B cell (primary cell): Measurements from ENCODE around the gene SEMA6C. TPM values are rescaled to one million over a fixed set of nuclear protein-coding genes. Genes with fewer than 3 reads are reported as not detected.

Experiments used
- ATAC-seq: fragments of 200-7000 bp; cut with Tn5 transposase; one replicate; pipeline ENCODE4 v1.10.0; 2021; ENCODE audit warnings: low read depth, mild to moderate bottlenecking, moderate number of reproducible peaks, moderate library complexity
- CTCF ChIA-PET: fragments of 350-600 bp; sonication (Branson Sonifier 250); formaldehyde crosslinking; loops from one replicate; lab custom pipeline; 2021; ENCODE audit warnings: antibody characterized with exemption, inconsistent platforms; lab: Charles Lee
- POLR2A ChIA-PET: fragments of 350-600 bp; sonication (Branson Sonifier 250); formaldehyde crosslinking; loops from one replicate; lab custom pipeline; 2021; ENCODE audit warnings: antibody characterized with exemption; lab: Charles Lee
- DNase-seq: peaks from one replicate; pipeline ENCODE4 v3.0.0; 2013
- H2AFZ ChIP-seq: 2 replicates; pipeline ENCODE4 v1.6.1; 2012; ENCODE audit warnings: mild to moderate bottlenecking, low read depth, low read length; ENCODE audit not compliant: insufficient read depth, poor library complexity, severe bottlenecking
- H3K27ac ChIP-seq, 2 donors: 1 replicate in 1 of 2; 2 replicates in 1 of 2; pipeline ENCODE4 v1.5.1; 2012 to 2013; ENCODE audit warnings: low read length in 2 of 2, mild to moderate bottlenecking in 2 of 2, moderate library complexity in 1 of 2
- H3K27me3 ChIP-seq, 4 experiments: fragments of 200-600 bp in 1 of 4; sonication (generic) in 1 of 4; replicated peaks in 1 of 4; 1 replicate in 2 of 4; 2 replicates in 2 of 4; pipeline versions ENCODE4 v1.6.1 to v1.7.0; 2013 to 2016; ENCODE audit warnings: low read length in 3 of 4, mild to moderate bottlenecking in 2 of 4, mixed read lengths in 1 of 4, moderate library complexity in 1 of 4; ENCODE audit not compliant: insufficient read depth in 4 of 4, control insufficient read depth in 3 of 4; ENCODE audit errors: control extremely low read depth in 1 of 4
- H3K36me3 ChIP-seq, 2 experiments: replicated peaks in 1 of 2; 1 replicate in 1 of 2; 2 replicates in 1 of 2; pipeline versions ENCODE4 v1.6.1 to v1.7.1; 2013; ENCODE audit warnings: low read length in 1 of 2; ENCODE audit not compliant: insufficient read depth in 2 of 2, control insufficient read depth in 1 of 2; ENCODE audit errors: control extremely low read depth in 1 of 2, extremely low read depth in 1 of 2
- H3K4me1 ChIP-seq, 2 donors: fragments of 200-600 bp in 1 of 2; sonication (generic) in 1 of 2; 1 replicate in 1 of 2; 2 replicates in 1 of 2; pipeline versions ENCODE4 v1.5.1 to v1.6.1; 2013 to 2017; ENCODE audit warnings: low read length in 2 of 2; ENCODE audit not compliant: control insufficient read depth in 2 of 2, insufficient read depth in 2 of 2
- H3K4me2 ChIP-seq: replicated peaks from 2 replicates; pipeline ENCODE3; 2012; ENCODE audit warnings: mild to moderate bottlenecking, low read depth, low read length; ENCODE audit not compliant: poor library complexity, severe bottlenecking
- H3K4me3 ChIP-seq, 5 experiments: fragments of 200-600 bp in 1 of 5; sonication (generic) in 1 of 5; 1 replicate in 3 of 5; 2 replicates in 2 of 5; pipeline versions ENCODE4 v1.5.1 to v1.7.0; 2011 to 2016; ENCODE audit warnings: low read length in 4 of 5, mild to moderate bottlenecking in 4 of 5, low read depth in 2 of 5, control low read depth in 1 of 5, moderate library complexity in 1 of 5; ENCODE audit not compliant: insufficient read depth in 1 of 5; ENCODE audit errors: control extremely low read depth in 1 of 5, extremely low read depth in 1 of 5
- H3K79me2 ChIP-seq: fragments of 200-600 bp; sonication (generic); one replicate; pipeline ENCODE4 v1.6.0; 2016; ENCODE audit warnings: low read length; ENCODE audit not compliant: control insufficient read depth, insufficient read depth
- H3K9ac ChIP-seq: fragments of 200-600 bp; sonication (generic); 2 replicates; pipeline ENCODE4 v1.6.1; 2017; ENCODE audit warnings: mild to moderate bottlenecking, low read length, moderate library complexity
- H3K9me3 ChIP-seq, 3 donors: one replicate each; pipeline versions ENCODE4 v1.6.1 to v1.7.1; 2013; ENCODE audit warnings: low read length in 2 of 3; ENCODE audit not compliant: control insufficient read depth in 2 of 3, insufficient read depth in 1 of 3; ENCODE audit errors: control extremely low read depth in 1 of 3
- H4K20me1 ChIP-seq: 2 replicates; pipeline ENCODE4 v1.6.0; 2012; ENCODE audit warnings: mild to moderate bottlenecking, low read length; ENCODE audit not compliant: insufficient read depth, control insufficient read depth, poor library complexity, severe bottlenecking
- H3K27ac Mint-ChIP-seq: one replicate; pipeline ENCODE4 v1.8.0; 2021; ENCODE audit warnings: mixed read lengths
- H3K27me3 Mint-ChIP-seq: one replicate; pipeline ENCODE4 v1.8.0; 2021; ENCODE audit warnings: mixed read lengths
- H3K4me1 Mint-ChIP-seq: one replicate; pipeline ENCODE4 v1.8.0; 2021; ENCODE audit warnings: mixed read lengths
- H3K4me3 Mint-ChIP-seq: one replicate; pipeline ENCODE4 v1.8.0; 2021; ENCODE audit warnings: mixed read lengths
- H3K9me3 Mint-ChIP-seq: one replicate; pipeline ENCODE4 v1.8.0; 2022; ENCODE audit warnings: mixed read lengths; ENCODE audit not compliant: insufficient read depth
- EZH2 ChIP-seq: IDR thresholded peaks from 2 replicates; pipeline ENCODE4 v1.6.1; 2012; ENCODE audit warnings: borderline replicate concordance, low read depth, mild to moderate bottlenecking, moderate library complexity, low read length; ENCODE audit not compliant: insufficient read depth, poor library complexity, severe bottlenecking
- WGBS: methylation state at CpG from one replicate; pipeline ENCODE4 v1.1.5; 2013; ENCODE audit warnings: missing lambda C conversion rate; ENCODE audit not compliant: insufficient coverage; 5-methylcytosine and 5-hydroxymethylcytosine counted together
- intact Hi-C: fragments of 100-400 bp; cut with micrococcal nuclease; formaldehyde crosslinking; loops from one replicate; pipeline ENCODE4 v1.10.0; 2022
- polyA plus RNA-seq: library from polyadenylated mRNA; depleted of rRNA; stranded (reverse); fragments of >200 nt; gene quantifications from 2 replicates; pipeline ENCODE4 v1.2.3, GENCODE V29; 2012
- total RNA-seq, 2 donors: library from RNA; stranded (reverse); fragments of 120-200 nt in 1 of 2; gene quantifications; 1 replicate in 1 of 2; 2 replicates in 1 of 2; pipeline versions ENCODE4 v1.2.3 to v1.2.4, GENCODE V29; 2013 to 2022
- TF ChIP-seq, protein P1 (sequence below): fragments of 200-600 bp; IDR thresholded peaks from one replicate; pipeline ENCODE4 v1.8.0; 2022; ENCODE audit warnings: antibody characterized with exemption, mild to moderate bottlenecking

SEMA6C gene
- total and polyA plus RNA-seq, 2 donors (not counting 1 experiment from before 2014, with no cell fraction given): 0.86 to 1.3 TPM

DNA sequence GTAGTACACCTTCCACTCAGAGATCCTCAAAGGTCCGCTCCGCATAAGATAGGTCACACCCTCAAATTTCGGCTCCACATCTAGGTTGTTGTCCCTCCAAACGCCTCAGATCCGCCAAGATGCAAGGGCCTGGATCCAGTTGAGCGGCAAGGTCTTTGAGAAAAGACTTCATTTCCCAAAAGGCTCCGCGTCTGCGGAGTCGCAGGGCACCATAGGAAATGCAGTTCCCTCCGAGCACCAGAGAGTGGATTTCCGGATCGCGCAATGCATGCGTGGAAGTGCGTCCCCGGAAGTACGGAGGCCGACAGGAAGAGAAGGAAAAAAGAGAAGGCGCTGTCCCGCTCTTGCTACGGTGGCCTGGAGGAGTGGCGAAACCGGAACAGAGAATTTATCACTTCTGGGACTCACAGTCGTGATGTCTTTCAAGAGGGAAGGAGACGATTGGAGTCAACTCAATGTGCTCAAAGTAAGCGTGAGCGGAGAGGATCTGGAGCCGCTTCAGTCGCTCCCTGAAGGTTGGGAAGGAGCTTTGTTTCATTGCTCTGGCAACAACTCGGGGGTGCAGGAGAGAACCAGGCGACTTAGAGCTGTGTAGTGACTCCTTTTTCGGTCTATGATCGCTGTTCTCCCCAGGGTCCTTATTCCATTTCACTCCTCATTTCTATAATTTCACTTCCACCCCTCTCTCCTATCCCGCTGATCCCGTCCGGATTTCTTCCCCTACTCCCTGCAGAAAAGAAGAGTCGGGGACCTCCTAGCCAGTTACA, 19.5 kb upstream of the SEMA6C start, which contains the start of the genes LYSMD1 and SCNM1:
TSS of gene LYSMD1 (minus strand) at position 165 of the 767 bp plus-strand sequence. CDS start 644 bp downstream, outside the sequence.
TSS of gene SCNM1 (plus strand) at position 407 of the 767 bp plus-strand sequence. CDS start at position 416, 9 bp downstream.
- POLR2A ChIA-PET: interaction anchor here (0.6 to 1.6 kb wide), 5 partner anchors 9 to 185 kb away, joined by 3 to 8 read pairs (median 4); partner anchors contain the start of genes PSMD4, TNFAIP8L2 and VPS72

More for the DNA sequence above, 19.5 kb upstream of the SEMA6C start, which contains the start of the genes LYSMD1 and SCNM1:
- Mint-ChIP-seq H3K4me3 (peak within 1 kb of the TSS; percentile 92), H3K27me3 (no peaks in the 10 kb centered on the region), H3K9me3 (no peaks in the 10 kb centered on the region), H3K4me1 (peaks cover 37% of the 10 kb centered on the region), H3K27ac (peak within 1 kb of the TSS; percentile 96)
- DNase-seq (peak; percentile 99), ATAC-seq (peak; percentile 98)
- Histone ChIP-seq H3K9ac (peak within 1 kb of the TSS; percentile 82), H4K20me1 (peaks cover 4% of the 10 kb centered on the region), H3K4me3 (peak within 1 kb of the TSS; percentile 81 to 99 (median 92)), H3K4me1 (peaks cover 16 to 22% of the 10 kb centered on the region in 2 donors), H3K36me3 (peaks cover 3 to 33% of the 10 kb centered on the region in 2 experiments), H2AFZ (peak within 1 kb of the TSS; percentile 74), H3K27ac (peak within 1 kb of the TSS; percentile 26 to 80), H3K4me2 (peak within 1 kb of the TSS; percentile 91), H3K9me3 (no peaks in the 10 kb centered on the region), H3K27me3 (no peaks in the 10 kb centered on the region), H3K79me2 (peaks cover 22% of the 10 kb centered on the region)
- WGBS: 2% methylated on average over 36 of the region's 38 CpGs
- no peak for TF ChIP-seq EZH2
- TF ChIP-seq, protein P1, sequence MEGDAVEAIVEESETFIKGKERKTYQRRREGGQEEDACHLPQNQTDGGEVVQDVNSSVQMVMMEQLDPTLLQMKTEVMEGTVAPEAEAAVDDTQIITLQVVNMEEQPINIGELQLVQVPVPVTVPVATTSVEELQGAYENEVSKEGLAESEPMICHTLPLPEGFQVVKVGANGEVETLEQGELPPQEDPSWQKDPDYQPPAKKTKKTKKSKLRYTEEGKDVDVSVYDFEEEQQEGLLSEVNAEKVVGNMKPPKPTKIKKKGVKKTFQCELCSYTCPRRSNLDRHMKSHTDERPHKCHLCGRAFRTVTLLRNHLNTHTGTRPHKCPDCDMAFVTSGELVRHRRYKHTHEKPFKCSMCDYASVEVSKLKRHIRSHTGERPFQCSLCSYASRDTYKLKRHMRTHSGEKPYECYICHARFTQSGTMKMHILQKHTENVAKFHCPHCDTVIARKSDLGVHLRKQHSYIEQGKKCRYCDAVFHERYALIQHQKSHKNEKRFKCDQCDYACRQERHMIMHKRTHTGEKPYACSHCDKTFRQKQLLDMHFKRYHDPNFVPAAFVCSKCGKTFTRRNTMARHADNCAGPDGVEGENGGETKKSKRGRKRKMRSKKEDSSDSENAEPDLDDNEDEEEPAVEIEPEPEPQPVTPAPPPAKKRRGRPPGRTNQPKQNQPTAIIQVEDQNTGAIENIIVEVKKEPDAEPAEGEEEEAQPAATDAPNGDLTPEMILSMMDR: no peak
- CTCF ChIA-PET: interaction anchor here (0.7 to 2.7 kb wide), 6 partner anchors 8 to 174 kb away, joined by 3 to 9 read pairs (median 4); partner anchors contain the start of gene TNFAIP8L2
- intact Hi-C loops: loop anchor here (1.0 to 10.0 kb wide), 10 partner anchors 10 to 681 kb away; partner anchors contain the start of genes CTSS, PIP5K1A, PRUNE1 and PSMD4
